ENCODE measurements around the gene FNBP1. TPM values are rescaled to one million over a fixed set of nuclear protein-coding genes. Genes with fewer than 3 reads are reported as not detected.
A peak's percentile ranks its signal among the peaks of the same experiment; 100 is the strongest.

Gene FNBP1
- total RNA-seq, 1 donor from 2014 or later: 63.5 TPM

GRCh38 chr9:130073373-130073772 is 30.4 kb upstream of the FNBP1 start:
- peaks cover 10% of the 10 kb centered on the region for H3K36me3 Mint-ChIP-seq (ENCODE audit: low read depth, unreplicated experiment)
- no peak overlapping the region for H3K4me3 Mint-ChIP-seq (ENCODE audit: unreplicated experiment)
- H3K9ac ChIP-seq (ENCODE audit: low read length): peak overlapping the region; percentile 51
- H3K9me3 Mint-ChIP-seq (ENCODE audit: unreplicated experiment): no peaks in the 10 kb centered on the region
- no peaks in the 10 kb centered on the region for H3K27me3 ChIP-seq (ENCODE audit: insufficient read depth, low read length)
- H3K4me2 ChIP-seq (ENCODE audit: low read length): peak overlapping the region; percentile 44
- peak overlapping the region; percentile 54 for H3K27ac ChIP-seq (ENCODE audit: low read depth, low read length)
- H3K4me1 Mint-ChIP-seq (ENCODE audit: low read depth, unreplicated experiment): peaks cover 20% of the 10 kb centered on the region
- no peaks in the 10 kb centered on the region for H3K9me3 ChIP-seq (ENCODE audit: insufficient read depth, low read depth, low read length)
- no peak overlapping the region for H2AFZ ChIP-seq (ENCODE audit: low read depth, low read length)
- DNase-seq (ENCODE audit: low read depth) (peak; percentile 61), FAIRE-seq (no peak)
- H3K4me3 ChIP-seq (ENCODE audit: insufficient read depth, low read depth, low read length): no peak overlapping the region
- TF ChIP-seq EZH2 (IDR thresholded peaks at IDR 0.05; ENCODE audit: insufficient read depth, low read length) (no peak), CTCF (IDR thresholded peaks at IDR 0.05; ENCODE audit: insufficient read depth, low read depth, low read length) (no peak)
- H3K27me3 Mint-ChIP-seq (ENCODE audit: low read depth, unreplicated experiment): no peaks in the 10 kb centered on the region
- peak overlapping the region; percentile 83 for H3K27ac Mint-ChIP-seq (ENCODE audit: unreplicated experiment)
- peaks cover 56% of the 10 kb centered on the region for H3K79me2 ChIP-seq (ENCODE audit: insufficient read depth, low read length)
- peaks cover 14% of the 10 kb centered on the region for H3K4me1 ChIP-seq (ENCODE audit: insufficient read depth, low read length)
- peaks cover 67% of the 10 kb centered on the region for H4K20me1 ChIP-seq (ENCODE audit: insufficient read depth, low read length)
- peaks cover 18% of the 10 kb centered on the region for H3K36me3 ChIP-seq (ENCODE audit: insufficient read depth, low read length)

GRCh38 chr9:130072515-130073235 is 29.7 kb upstream of the FNBP1 start:
- Histone ChIP-seq H4K20me1 (ENCODE audit: insufficient read depth, low read length) (peaks cover 71% of the 10 kb centered on the region), H3K9me3 (ENCODE audit: insufficient read depth, low read depth, low read length) (no peaks in the 10 kb centered on the region), H3K9ac (ENCODE audit: low read length) (peak overlapping the region; percentile 51), H2AFZ (ENCODE audit: low read depth, low read length) (no peak overlapping the region), H3K27ac (ENCODE audit: low read depth, low read length) (peak overlapping the region; percentile 54), H3K36me3 (ENCODE audit: insufficient read depth, low read length) (peaks cover 14% of the 10 kb centered on the region), H3K4me3 (ENCODE audit: insufficient read depth, low read depth, low read length) (no peak overlapping the region), H3K4me1 (ENCODE audit: insufficient read depth, low read length) (peaks cover 14% of the 10 kb centered on the region), H3K79me2 (ENCODE audit: insufficient read depth, low read length) (peaks cover 63% of the 10 kb centered on the region), H3K4me2 (ENCODE audit: low read length) (peak overlapping the region; percentile 44), H3K27me3 (ENCODE audit: insufficient read depth, low read length) (no peaks in the 10 kb centered on the region)
- Mint-ChIP-seq H3K36me3 (ENCODE audit: low read depth, unreplicated experiment) (peaks cover 10% of the 10 kb centered on the region), H3K9me3 (ENCODE audit: unreplicated experiment) (no peaks in the 10 kb centered on the region), H3K4me1 (ENCODE audit: low read depth, unreplicated experiment) (peaks cover 20% of the 10 kb centered on the region), H3K4me3 (ENCODE audit: unreplicated experiment) (no peak overlapping the region), H3K27me3 (ENCODE audit: low read depth, unreplicated experiment) (no peaks in the 10 kb centered on the region), H3K27ac (ENCODE audit: unreplicated experiment) (peak overlapping the region; percentile 83)
- DNase-seq (ENCODE audit: low read depth) (peak; percentile 41), FAIRE-seq (no peak)
- no peak for TF ChIP-seq EZH2 (IDR thresholded peaks at IDR 0.05; ENCODE audit: insufficient read depth, low read length)
- TF ChIP-seq CTCF (IDR thresholded peaks at IDR 0.05; ENCODE audit: insufficient read depth, low read depth, low read length): no peak

GRCh38 chr9:130069048-130069447 is 26.1 kb upstream of the FNBP1 start:
- Histone ChIP-seq H3K79me2 (ENCODE audit: insufficient read depth, low read length) (peaks cover 83% of the 10 kb centered on the region), H3K36me3 (ENCODE audit: insufficient read depth, low read length) (no peaks in the 10 kb centered on the region), H3K9me3 (ENCODE audit: insufficient read depth, low read depth, low read length) (no peaks in the 10 kb centered on the region), H3K4me2 (ENCODE audit: low read length) (no peak overlapping the region), H4K20me1 (ENCODE audit: insufficient read depth, low read length) (peaks cover 84% of the 10 kb centered on the region), H2AFZ (ENCODE audit: low read depth, low read length) (no peak overlapping the region), H3K4me3 (ENCODE audit: insufficient read depth, low read depth, low read length) (no peak overlapping the region), H3K27ac (ENCODE audit: low read depth, low read length) (no peak overlapping the region), H3K9ac (ENCODE audit: low read length) (no peak overlapping the region), H3K27me3 (ENCODE audit: insufficient read depth, low read length) (no peaks in the 10 kb centered on the region), H3K4me1 (ENCODE audit: insufficient read depth, low read length) (peaks cover 14% of the 10 kb centered on the region)
- H3K36me3 Mint-ChIP-seq (ENCODE audit: low read depth, unreplicated experiment): peaks cover 6% of the 10 kb centered on the region
- H3K27ac Mint-ChIP-seq (ENCODE audit: unreplicated experiment): no peak overlapping the region
- H3K9me3 Mint-ChIP-seq (ENCODE audit: unreplicated experiment): no peaks in the 10 kb centered on the region
- no peak for FAIRE-seq
- peaks cover 19% of the 10 kb centered on the region for H3K4me1 Mint-ChIP-seq (ENCODE audit: low read depth, unreplicated experiment)
- no peak for DNase-seq (ENCODE audit: low read depth)
- TF ChIP-seq CTCF (IDR thresholded peaks at IDR 0.05; ENCODE audit: insufficient read depth, low read depth, low read length) (no peak), EZH2 (IDR thresholded peaks at IDR 0.05; ENCODE audit: insufficient read depth, low read length) (no peak)
- H3K27me3 Mint-ChIP-seq (ENCODE audit: low read depth, unreplicated experiment): no peaks in the 10 kb centered on the region
- H3K4me3 Mint-ChIP-seq (ENCODE audit: unreplicated experiment): no peak overlapping the region
